Endothelial cell of umbilical vein (primary cell): ENCODE measurements around the gene FNBP1L.

Experiments
- CTCF ChIP-seq, 2 donors: IDR thresholded peaks; 1 replicate in 1 of 2; 2 replicates in 1 of 2; pipeline ENCODE4 v1.5.1; 2011; ENCODE audit warnings: low read length in 2 of 2, mild to moderate bottlenecking in 2 of 2, moderate library complexity in 2 of 2, control low read depth in 1 of 2, inconsistent platforms in 1 of 2, low read depth in 1 of 2; ENCODE audit not compliant: insufficient read depth in 1 of 2; ENCODE audit errors: extremely low read depth in 1 of 2
- EZH2 ChIP-seq: IDR thresholded peaks from 2 replicates; pipeline ENCODE4 v1.6.1; 2012; ENCODE audit warnings: borderline replicate concordance, low read depth, mild to moderate bottlenecking, moderate library complexity, low read length, inconsistent platforms; ENCODE audit not compliant: severe bottlenecking
- GATA2 ChIP-seq: IDR thresholded peaks from 2 replicates; pipeline ENCODE4 v1.7.0; 2011; ENCODE audit warnings: low read depth, mild to moderate bottlenecking, moderate library complexity, mixed read lengths, low read length; ENCODE audit not compliant: insufficient read length, insufficient read depth
- JUN ChIP-seq: IDR thresholded peaks from 2 replicates; pipeline ENCODE4 v1.6.1; 2011; ENCODE audit warnings: borderline replicate concordance, low read depth; ENCODE audit not compliant: insufficient read length, insufficient read depth
- MAX ChIP-seq: IDR thresholded peaks from 2 replicates; pipeline ENCODE4 v1.6.1; 2011; ENCODE audit not compliant: insufficient read depth, insufficient read length
- MYC ChIP-seq: IDR thresholded peaks from one replicate; pipeline ENCODE4 v1.6.1; 2011; ENCODE audit warnings: mild to moderate bottlenecking, low read depth, low read length
- POLR2A ChIP-seq: IDR thresholded peaks from 2 replicates; pipeline ENCODE4 v1.6.1; 2012; ENCODE audit warnings: low read depth, mild to moderate bottlenecking, control low read depth, low read length
- POLR2AphosphoS5 ChIP-seq: IDR thresholded peaks from 2 replicates; pipeline ENCODE4 v1.6.1; 2012; ENCODE audit warnings: low read depth, mild to moderate bottlenecking, control low read depth, low read length, moderate library complexity; ENCODE audit not compliant: insufficient read depth

DNA sequence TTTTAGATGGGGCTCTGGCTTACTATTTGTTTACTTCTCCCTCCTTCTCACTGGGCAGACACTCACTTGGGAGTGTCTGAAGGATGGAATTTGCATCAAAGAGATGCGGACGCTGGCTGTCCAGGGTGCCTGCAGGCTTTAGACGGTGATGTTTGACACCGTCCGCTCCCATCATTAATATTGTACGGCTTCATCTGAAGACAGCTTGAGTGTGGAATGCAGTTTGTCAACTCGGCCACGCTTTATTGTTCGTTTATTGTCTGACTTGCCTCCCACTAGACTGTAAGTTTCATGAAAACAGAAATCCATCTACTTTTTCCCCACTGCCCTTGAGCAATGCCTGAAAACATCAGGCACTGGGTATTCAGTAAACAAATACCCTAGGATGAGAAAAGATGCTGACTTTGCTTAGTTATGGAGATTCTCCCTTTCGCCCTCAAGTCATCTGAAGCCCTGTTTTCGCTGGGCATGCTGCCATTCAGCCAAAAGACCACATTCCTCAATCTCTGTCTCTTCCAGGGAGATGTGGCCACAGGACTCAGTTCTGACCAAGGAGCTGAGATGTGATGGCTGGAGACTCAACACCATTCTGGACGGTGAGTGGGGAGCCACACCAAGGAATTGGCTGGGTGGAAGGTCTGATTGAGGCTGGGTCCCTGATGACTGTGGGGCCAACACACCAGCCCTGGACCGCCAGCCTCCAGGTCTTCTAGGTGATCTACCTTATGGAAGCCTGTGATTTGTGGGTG, 146.1 kb downstream of the FNBP1L start:
- TF ChIP-seq POLR2A = no peak
- no peak for TF ChIP-seq MAX
- TF ChIP-seq CTCF (IDR thresholded peaks at IDR 0.05; ENCODE audit: extremely low read depth in 1 of 2, insufficient read depth in 1 of 2, low read depth in 1 of 2, low read length in 2 of 2) = no peak
- no peak for TF ChIP-seq MYC
- TF ChIP-seq POLR2AphosphoS5 = no peak
- TF ChIP-seq EZH2 = no peak
- no peak for TF ChIP-seq GATA2
- no peak for TF ChIP-seq JUN
